Activated CD8-positive, alpha-beta memory T cell treated with anti-CD3 and anti-CD28 coated beads, Interleukin-2, amount 50 U/mL, for 48 hours (primary cell): ENCODE results near the gene PLEKHG1.

ENCODE experiments used
- DNase-seq: peaks from one replicate; pipeline ENCODE4 v3.0.0-alpha.2; 2020

The PLEKHG1 gene

GRCh38 chr6:150641398-150642139 is 41.9 kb downstream of the PLEKHG1 start:
- DNase-seq: no peak

- no peak for DNase-seq
Observed at GRCh38 chr6:150646228-150646627, 46.5 kb downstream of the PLEKHG1 start.

GRCh38 chr6:150647051-150647450 is 47.4 kb downstream of the PLEKHG1 start:
- DNase-seq: no peak
